Measurements from ENCODE around the gene BARHL2.
A peak's percentile ranks its signal among the peaks of the same experiment; 100 is the strongest.

Gene BARHL2

GRCh38 chr1:90731382-90732050 lies 14.4 kb upstream of the BARHL2 start:
- no peak overlapping the region for H3K27ac ChIP-seq
- H3K9me3 ChIP-seq: no peaks in the 10 kb centered on the region
- peaks cover 5 to 69% of the 10 kb centered on the region in 2 donors for H3K27me3 ChIP-seq

DNA sequence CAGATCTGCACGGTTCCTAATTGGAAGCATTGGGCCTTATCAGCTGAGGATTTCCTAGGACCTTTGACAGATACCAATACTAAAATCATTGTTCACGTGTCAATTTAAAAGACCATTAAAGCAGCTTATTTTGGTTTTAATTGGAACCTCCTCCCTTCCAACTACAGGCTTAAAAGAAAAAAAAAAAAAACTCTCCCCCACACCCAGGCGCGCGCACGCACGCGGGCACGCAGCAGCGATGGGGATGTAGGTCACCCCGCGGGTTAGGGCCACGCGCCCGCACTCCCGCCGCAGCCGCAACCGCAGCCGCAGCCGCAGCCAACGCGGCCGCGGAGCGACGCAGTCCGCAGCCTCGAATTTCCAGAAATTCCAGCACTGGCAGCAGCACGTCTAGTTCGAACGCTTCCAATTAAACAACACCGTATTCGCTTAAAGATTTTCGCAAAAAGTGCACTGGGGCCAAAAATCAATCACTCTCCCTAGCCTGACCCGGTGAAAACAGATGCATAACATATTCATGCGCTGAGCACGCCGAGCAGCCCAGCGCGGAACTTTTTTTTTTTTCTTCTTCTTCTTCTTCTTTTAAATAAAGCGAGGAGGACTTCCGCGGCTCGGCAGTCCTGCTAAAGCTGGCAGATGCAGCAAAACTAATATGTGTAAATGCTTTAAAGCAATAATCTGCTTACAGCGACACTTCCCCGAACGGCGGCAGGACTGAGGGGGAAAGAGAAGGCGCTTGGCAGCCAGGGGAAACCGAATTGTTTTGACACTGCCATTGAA lies 13.3 kb upstream of the BARHL2 start:
- TF ChIP-seq, protein P1, sequence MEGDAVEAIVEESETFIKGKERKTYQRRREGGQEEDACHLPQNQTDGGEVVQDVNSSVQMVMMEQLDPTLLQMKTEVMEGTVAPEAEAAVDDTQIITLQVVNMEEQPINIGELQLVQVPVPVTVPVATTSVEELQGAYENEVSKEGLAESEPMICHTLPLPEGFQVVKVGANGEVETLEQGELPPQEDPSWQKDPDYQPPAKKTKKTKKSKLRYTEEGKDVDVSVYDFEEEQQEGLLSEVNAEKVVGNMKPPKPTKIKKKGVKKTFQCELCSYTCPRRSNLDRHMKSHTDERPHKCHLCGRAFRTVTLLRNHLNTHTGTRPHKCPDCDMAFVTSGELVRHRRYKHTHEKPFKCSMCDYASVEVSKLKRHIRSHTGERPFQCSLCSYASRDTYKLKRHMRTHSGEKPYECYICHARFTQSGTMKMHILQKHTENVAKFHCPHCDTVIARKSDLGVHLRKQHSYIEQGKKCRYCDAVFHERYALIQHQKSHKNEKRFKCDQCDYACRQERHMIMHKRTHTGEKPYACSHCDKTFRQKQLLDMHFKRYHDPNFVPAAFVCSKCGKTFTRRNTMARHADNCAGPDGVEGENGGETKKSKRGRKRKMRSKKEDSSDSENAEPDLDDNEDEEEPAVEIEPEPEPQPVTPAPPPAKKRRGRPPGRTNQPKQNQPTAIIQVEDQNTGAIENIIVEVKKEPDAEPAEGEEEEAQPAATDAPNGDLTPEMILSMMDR (IDR thresholded peaks at IDR 0.05): no peak
- Histone ChIP-seq H3K4me3 (peak overlapping the region in 1 of 2 donors; percentile 11), H3K9me3 (no peaks in the 10 kb centered on the region), H3K4me1 (peaks cover 0 to 25% (median 18%) of the 10 kb centered on the region in 4 donors), H3K27me3 (peaks cover 8 to 75% of the 10 kb centered on the region in 2 donors), H3K27ac (no peak overlapping the region), H3K36me3 (no peaks in the 10 kb centered on the region)
- no peak for DNase-seq
- intact Hi-C loops (cut with DNase I; ENCODE audit: low total_unique reads): no loop called here

More at GRCh38 chr1:90731382-90732050, 14.4 kb upstream of the BARHL2 start:
- TF ChIP-seq, protein P1 (IDR thresholded peaks at IDR 0.05): no peak
- Histone ChIP-seq H3K36me3 (no peaks in the 10 kb centered on the region), H3K4me3 (no peak overlapping the region), H3K4me1 (peaks cover 0 to 18% (median 9%) of the 10 kb centered on the region in 4 donors)
- no peak for DNase-seq
- intact Hi-C loops (cut with DNase I; ENCODE audit: low total_unique reads): no loop called here

DNA sequence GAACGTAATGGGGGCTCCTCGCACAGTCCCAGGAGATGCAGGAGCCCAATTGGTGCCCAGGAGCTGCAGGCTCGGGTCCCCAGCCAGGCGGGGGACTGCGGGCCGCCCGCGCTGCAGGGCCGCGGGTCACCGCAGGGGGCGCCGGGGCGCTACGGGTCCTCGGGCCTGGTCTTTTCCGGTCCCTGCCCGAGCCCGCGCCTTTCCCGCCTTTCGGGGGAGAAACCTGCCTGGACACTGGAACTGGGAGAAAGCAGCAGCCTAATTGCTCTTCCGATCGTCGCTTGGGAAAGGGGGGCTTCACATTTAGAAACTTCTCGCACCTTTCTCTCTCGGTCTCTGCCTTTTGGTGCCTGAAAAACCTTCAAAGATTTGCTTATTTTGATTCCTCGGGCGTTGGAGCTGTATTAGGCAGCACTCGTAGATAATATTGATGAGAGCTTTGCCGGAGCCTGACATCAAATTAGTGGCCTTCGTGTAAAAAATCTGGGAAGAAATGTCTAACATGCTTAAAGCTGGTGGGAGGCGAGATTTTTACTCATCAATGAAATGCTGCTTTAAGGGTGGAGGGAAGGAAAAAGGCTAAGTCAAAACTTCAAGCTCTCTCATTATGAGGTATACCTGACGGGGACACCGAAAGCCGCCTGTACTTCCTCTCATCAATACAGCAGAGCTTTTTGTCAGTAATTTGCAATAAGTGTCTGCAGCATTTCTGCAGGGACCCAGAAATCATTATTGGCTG lies 12.6 kb upstream of the BARHL2 start:
- Histone ChIP-seq H3K27me3 (peaks cover 10 to 79% of the 10 kb centered on the region in 2 donors), H3K27ac (no peak overlapping the region), H3K4me3 (no peak overlapping the region), H3K36me3 (no peaks in the 10 kb centered on the region), H3K9me3 (no peaks in the 10 kb centered on the region), H3K4me1 (peaks cover 0 to 33% (median 25%) of the 10 kb centered on the region in 4 donors)
- no peak for DNase-seq
- TF ChIP-seq, protein P1 (IDR thresholded peaks at IDR 0.05): no peak
- intact Hi-C loops (cut with DNase I; ENCODE audit: low total_unique reads): no loop called here

- no peak for DNase-seq
- no peaks in the 10 kb centered on the region for H3K9me3 ChIP-seq
- intact Hi-C loops (cut with DNase I; ENCODE audit: low total_unique reads): no loop called here
- TF ChIP-seq, protein P1 (IDR thresholded peaks at IDR 0.05): no peak
- peaks cover 0 to 42% (median 31%) of the 10 kb centered on the region in 4 donors for H3K4me1 ChIP-seq
- peaks cover 10 to 89% of the 10 kb centered on the region in 2 donors for H3K27me3 ChIP-seq
- no peak overlapping the region for H3K27ac ChIP-seq
- no peak overlapping the region for H3K4me3 ChIP-seq
- no peaks in the 10 kb centered on the region for H3K36me3 ChIP-seq
These were observed 11.6 kb upstream of the BARHL2 start for GRCh38 chr1:90728502-90729287.

DNA sequence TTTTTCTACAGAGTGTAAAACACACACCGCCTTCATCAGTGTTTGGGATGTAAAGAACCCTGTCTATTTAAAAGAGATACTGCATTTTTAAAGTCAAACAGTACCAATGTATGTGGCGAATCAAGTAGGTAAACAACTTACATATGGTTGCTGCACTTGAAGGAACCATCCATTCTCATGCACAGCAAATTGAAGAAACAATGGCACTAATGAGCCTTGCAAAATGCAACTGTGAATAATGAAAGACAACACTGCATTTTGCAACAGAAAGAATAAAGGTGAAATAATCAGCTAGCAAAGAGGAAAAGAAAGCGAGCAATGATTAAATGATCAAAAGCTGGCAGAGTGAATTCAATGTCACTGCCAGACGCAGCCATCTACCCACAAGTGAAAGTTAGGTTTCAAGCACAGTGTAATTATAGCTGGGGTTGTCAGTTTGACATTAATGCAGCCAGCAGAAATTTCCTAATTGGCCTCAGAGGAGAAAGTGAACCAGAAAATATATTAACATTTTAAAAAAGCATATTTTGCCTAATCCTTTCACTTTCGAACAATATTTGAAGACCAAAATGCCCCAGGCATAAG lies 10.9 kb upstream of the BARHL2 start:
- peaks cover 0 to 48% (median 35%) of the 10 kb centered on the region in 4 donors for H3K4me1 ChIP-seq
- intact Hi-C loops (cut with DNase I; ENCODE audit: low total_unique reads): no loop called here

More for the DNA sequence above, 10.9 kb upstream of the BARHL2 start:
- DNase-seq: no peak
- Histone ChIP-seq H3K27ac (no peak overlapping the region), H3K9me3 (no peaks in the 10 kb centered on the region), H3K27me3 (peaks cover 10 to 92% of the 10 kb centered on the region in 2 donors), H3K36me3 (no peaks in the 10 kb centered on the region), H3K4me3 (no peak overlapping the region)
- TF ChIP-seq, protein P1 (IDR thresholded peaks at IDR 0.05): no peak
